ENCODE results near the gene TMEM184B. TPM values are rescaled to one million over a fixed set of nuclear protein-coding genes. Genes with fewer than 3 reads are reported as not detected.

Gene TMEM184B
- total and polyA plus RNA-seq, 4 donors = 7.5 to 12.6 (median 9.9) TPM

GRCh38 chr22:38250643-38251340, 22.0 kb downstream of the TMEM184B start:
- Histone ChIP-seq H3K27me3 (ENCODE audit: control insufficient read depth in 4 of 4, insufficient read depth in 4 of 4, low read length in 3 of 4) (no peaks in the 10 kb centered on the region), H3K4me1 (ENCODE audit: control insufficient read depth in 4 of 4, insufficient read depth in 4 of 4, low read length in 3 of 4) (peaks cover 0 to 1% (median 0%) of the 10 kb centered on the region in 4 donors), H3K9me3 (ENCODE audit: control insufficient read depth in 4 of 4, low read length in 3 of 4) (no peaks in the 10 kb centered on the region), H3K36me3 (ENCODE audit: control insufficient read depth in 4 of 4, insufficient read depth in 3 of 4, low read depth in 1 of 4, low read length in 3 of 4) (peaks cover 0 to 10% (median 5%) of the 10 kb centered on the region in 4 donors), H3K27ac (ENCODE audit: low read depth in 1 of 2, low read length in 2 of 2) (no peak overlapping the region), H3K9ac (ENCODE audit: low read depth in 1 of 2, low read length in 2 of 2) (no peak overlapping the region), H3K4me3 (ENCODE audit: low read depth in 1 of 3, low read length in 3 of 3) (no peak overlapping the region)
- TF ChIP-seq, protein P1, sequence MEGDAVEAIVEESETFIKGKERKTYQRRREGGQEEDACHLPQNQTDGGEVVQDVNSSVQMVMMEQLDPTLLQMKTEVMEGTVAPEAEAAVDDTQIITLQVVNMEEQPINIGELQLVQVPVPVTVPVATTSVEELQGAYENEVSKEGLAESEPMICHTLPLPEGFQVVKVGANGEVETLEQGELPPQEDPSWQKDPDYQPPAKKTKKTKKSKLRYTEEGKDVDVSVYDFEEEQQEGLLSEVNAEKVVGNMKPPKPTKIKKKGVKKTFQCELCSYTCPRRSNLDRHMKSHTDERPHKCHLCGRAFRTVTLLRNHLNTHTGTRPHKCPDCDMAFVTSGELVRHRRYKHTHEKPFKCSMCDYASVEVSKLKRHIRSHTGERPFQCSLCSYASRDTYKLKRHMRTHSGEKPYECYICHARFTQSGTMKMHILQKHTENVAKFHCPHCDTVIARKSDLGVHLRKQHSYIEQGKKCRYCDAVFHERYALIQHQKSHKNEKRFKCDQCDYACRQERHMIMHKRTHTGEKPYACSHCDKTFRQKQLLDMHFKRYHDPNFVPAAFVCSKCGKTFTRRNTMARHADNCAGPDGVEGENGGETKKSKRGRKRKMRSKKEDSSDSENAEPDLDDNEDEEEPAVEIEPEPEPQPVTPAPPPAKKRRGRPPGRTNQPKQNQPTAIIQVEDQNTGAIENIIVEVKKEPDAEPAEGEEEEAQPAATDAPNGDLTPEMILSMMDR (IDR thresholded peaks at IDR 0.05; ENCODE audit: low read depth, low read length, missing input control) = no peak
- TF ChIP-seq ATF3 (IDR thresholded peaks at IDR 0.05) (no peak), EGR1 (IDR thresholded peaks at IDR 0.05; ENCODE audit: low read depth in 2 of 2) (no peak), FOXA1 (IDR thresholded peaks at IDR 0.05) (no peak), RAD21 (IDR thresholded peaks at IDR 0.05) (no peak), TAF1 (conservative IDR thresholded peaks at IDR 0.05) (no peak), FOXA2 (IDR thresholded peaks at IDR 0.05) (no peak), JUND (IDR thresholded peaks at IDR 0.05) (no peak), HNF4A (conservative IDR thresholded peaks at IDR 0.05) (no peak), NR2F2 (IDR thresholded peaks at IDR 0.05) (no peak), SP1 (IDR thresholded peaks at IDR 0.05) (no peak), GABPA (IDR thresholded peaks at IDR 0.05 in 1 of 2, conservative IDR thresholded peaks at IDR 0.05 in 1 of 2) (no peak), HNF4G (IDR thresholded peaks at IDR 0.05) (no peak), YY1 (IDR thresholded peaks at IDR 0.05) (no peak)
- TF ChIP-seq, protein P2, sequence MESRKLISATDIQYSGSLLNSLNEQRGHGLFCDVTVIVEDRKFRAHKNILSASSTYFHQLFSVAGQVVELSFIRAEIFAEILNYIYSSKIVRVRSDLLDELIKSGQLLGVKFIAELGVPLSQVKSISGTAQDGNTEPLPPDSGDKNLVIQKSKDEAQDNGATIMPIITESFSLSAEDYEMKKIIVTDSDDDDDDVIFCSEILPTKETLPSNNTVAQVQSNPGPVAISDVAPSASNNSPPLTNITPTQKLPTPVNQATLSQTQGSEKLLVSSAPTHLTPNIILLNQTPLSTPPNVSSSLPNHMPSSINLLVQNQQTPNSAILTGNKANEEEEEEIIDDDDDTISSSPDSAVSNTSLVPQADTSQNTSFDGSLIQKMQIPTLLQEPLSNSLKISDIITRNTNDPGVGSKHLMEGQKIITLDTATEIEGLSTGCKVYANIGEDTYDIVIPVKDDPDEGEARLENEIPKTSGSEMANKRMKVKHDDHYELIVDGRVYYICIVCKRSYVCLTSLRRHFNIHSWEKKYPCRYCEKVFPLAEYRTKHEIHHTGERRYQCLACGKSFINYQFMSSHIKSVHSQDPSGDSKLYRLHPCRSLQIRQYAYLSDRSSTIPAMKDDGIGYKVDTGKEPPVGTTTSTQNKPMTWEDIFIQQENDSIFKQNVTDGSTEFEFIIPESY (IDR thresholded peaks at IDR 0.05) = no peak
- TF ChIP-seq, protein P3, sequence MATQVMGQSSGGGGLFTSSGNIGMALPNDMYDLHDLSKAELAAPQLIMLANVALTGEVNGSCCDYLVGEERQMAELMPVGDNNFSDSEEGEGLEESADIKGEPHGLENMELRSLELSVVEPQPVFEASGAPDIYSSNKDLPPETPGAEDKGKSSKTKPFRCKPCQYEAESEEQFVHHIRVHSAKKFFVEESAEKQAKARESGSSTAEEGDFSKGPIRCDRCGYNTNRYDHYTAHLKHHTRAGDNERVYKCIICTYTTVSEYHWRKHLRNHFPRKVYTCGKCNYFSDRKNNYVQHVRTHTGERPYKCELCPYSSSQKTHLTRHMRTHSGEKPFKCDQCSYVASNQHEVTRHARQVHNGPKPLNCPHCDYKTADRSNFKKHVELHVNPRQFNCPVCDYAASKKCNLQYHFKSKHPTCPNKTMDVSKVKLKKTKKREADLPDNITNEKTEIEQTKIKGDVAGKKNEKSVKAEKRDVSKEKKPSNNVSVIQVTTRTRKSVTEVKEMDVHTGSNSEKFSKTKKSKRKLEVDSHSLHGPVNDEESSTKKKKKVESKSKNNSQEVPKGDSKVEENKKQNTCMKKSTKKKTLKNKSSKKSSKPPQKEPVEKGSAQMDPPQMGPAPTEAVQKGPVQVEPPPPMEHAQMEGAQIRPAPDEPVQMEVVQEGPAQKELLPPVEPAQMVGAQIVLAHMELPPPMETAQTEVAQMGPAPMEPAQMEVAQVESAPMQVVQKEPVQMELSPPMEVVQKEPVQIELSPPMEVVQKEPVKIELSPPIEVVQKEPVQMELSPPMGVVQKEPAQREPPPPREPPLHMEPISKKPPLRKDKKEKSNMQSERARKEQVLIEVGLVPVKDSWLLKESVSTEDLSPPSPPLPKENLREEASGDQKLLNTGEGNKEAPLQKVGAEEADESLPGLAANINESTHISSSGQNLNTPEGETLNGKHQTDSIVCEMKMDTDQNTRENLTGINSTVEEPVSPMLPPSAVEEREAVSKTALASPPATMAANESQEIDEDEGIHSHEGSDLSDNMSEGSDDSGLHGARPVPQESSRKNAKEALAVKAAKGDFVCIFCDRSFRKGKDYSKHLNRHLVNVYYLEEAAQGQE (IDR thresholded peaks at IDR 0.05) = no peak
- WGBS = 88% methylated on average over 13 of the region's 13 CpGs
- DNase-seq (ENCODE audit: low spot score) = no peak

All from liver (tissue), 9 donors.